Psoas muscle (tissue), 8 donors: ENCODE data around the gene ARHGAP15. TPM values are rescaled to one million over a fixed set of nuclear protein-coding genes. Genes with fewer than 3 reads are reported as not detected.

Experiments used
- ATAC-seq, 4 donors: fragments of 200-7000 bp; cut with Tn5 transposase; one replicate each; pipeline ENCODE4 v1.9.1; 2020; ENCODE audit warnings: moderate library complexity in 3 of 4, mild to moderate bottlenecking in 2 of 4
- DNase-seq, 2 donors: peaks; one replicate each; pipeline ENCODE4 v3.0.0-alpha.2; 2020
- H3K27ac ChIP-seq: fragments of 200-600 bp; one replicate; pipeline ENCODE4 v1.8.0; 2022
- H3K27me3 ChIP-seq, 3 donors: fragments of 200-600 bp in 1 of 3; one replicate each; pipeline versions ENCODE4 v1.6.1 to v1.8.0; 2013 to 2022; ENCODE audit warnings: low read length in 2 of 3, mild to moderate bottlenecking in 2 of 3, moderate library complexity in 1 of 3; ENCODE audit not compliant: insufficient read depth in 3 of 3
- H3K36me3 ChIP-seq, 2 donors: fragments of 200-600 bp in 1 of 2; one replicate each; pipeline versions ENCODE4 v1.6.1 to v1.8.0; 2013 to 2022; ENCODE audit warnings: low read depth in 1 of 2, mild to moderate bottlenecking in 1 of 2, moderate library complexity in 1 of 2; ENCODE audit not compliant: insufficient read depth in 1 of 2
- H3K4me1 ChIP-seq: fragments of 200-600 bp; one replicate; pipeline ENCODE4 v1.8.0; 2022
- H3K4me3 ChIP-seq: fragments of 200-600 bp; one replicate; pipeline ENCODE4 v1.8.0; 2022; ENCODE audit warnings: mild to moderate bottlenecking
- H3K9me3 ChIP-seq: fragments of 200-600 bp; one replicate; pipeline ENCODE4 v1.8.0; 2022
- CTCF ChIP-seq: fragments of 200-600 bp; IDR thresholded peaks from one replicate; pipeline ENCODE4 v1.8.0; 2022; ENCODE audit warnings: antibody characterized with exemption
- WGBS, 3 donors: extraction: QIAGEN DNeasy Blood & Tissue Kit; methylation state at CpG; one replicate each; pipeline versions ENCODE4 v1.1.6 to v1.1.7; 2013; 5-methylcytosine and 5-hydroxymethylcytosine counted together
- intact Hi-C, 2 donors: fragments of 100-400 bp; cut with DNase I; formaldehyde crosslinking; loops; one replicate each; pipeline versions ENCODE4 v1.11.0 to v1.14.2; 2022
- polyA plus RNA-seq, 3 donors: library from polyadenylated mRNA; stranded (reverse); fragments of 200-250 nt; gene quantifications; one replicate each; pipeline ENCODE4 v1.2.3, GENCODE V29; 2013
- total RNA-seq, 4 donors: library from RNA; stranded (reverse); fragmentation: NEBNext Ultra II Directional in 2 of 4; extraction: Animal tissue kit (Norgen Biotek cat#: 25700) in 2 of 4; gene quantifications; one replicate each; pipeline versions ENCODE4 v1.2.1 to v1.2.4, GENCODE V29; 2021 to 2023
- donor health status: healthy with polysubstance abuse.
- donor health status: DM: no; HTN: no; CAD: no; lungs with moderate emphysema.
- donor health status: Bipolar disorder and iron deficiency.
- donor health status: healthy.
- donor health status: DM: yes; HTN: yes; CAD: no.
- donor health status: DM: no; HTN: no; CAD: no.
- donor health status: DM: no; HTN: no; CAD: no.
- donor health status: DM: yes; HTN: yes; CAD: no.

The ARHGAP15 gene
- total and polyA plus RNA-seq, 7 donors = 0.49 to 3.1 (median 0.95) TPM

GRCh38 chr2:143740431-143740830 is 611.2 kb downstream of the ARHGAP15 start:
- 95 to 96% (median 96%) methylated on average over 5 of the region's 5 CpGs for WGBS, 3 donors
- no peak for TF ChIP-seq CTCF
- Histone ChIP-seq H3K4me3 (no peak overlapping the region), H3K9me3 (no peaks in the 10 kb centered on the region), H3K4me1 (peaks cover 5% of the 10 kb centered on the region), H3K27me3 (no peaks in the 10 kb centered on the region), H3K36me3 (no peaks in the 10 kb centered on the region), H3K27ac (no peak overlapping the region)
- DNase-seq (no peak), ATAC-seq (no peak)
- intact Hi-C loops = no loop called here

GRCh38 chr2:143741205-143741604 is 612.0 kb downstream of the ARHGAP15 start:
- peaks cover 5% of the 10 kb centered on the region for H3K4me1 ChIP-seq
- no peak overlapping the region for H3K27ac ChIP-seq
- intact Hi-C loops = no loop called here
- no peak for DNase-seq
- no peaks in the 10 kb centered on the region for H3K27me3 ChIP-seq
- H3K9me3 ChIP-seq = no peaks in the 10 kb centered on the region
- no peak for ATAC-seq
- no peaks in the 10 kb centered on the region for H3K36me3 ChIP-seq
- no peak overlapping the region for H3K4me3 ChIP-seq
- no peak for TF ChIP-seq CTCF

- 58 to 67% (median 65%) methylated on average over 5 of the region's 5 CpGs for WGBS, 3 donors
These were observed 613.4 kb downstream of the ARHGAP15 start for GRCh38 chr2:143742581-143742980.

GRCh38 chr2:143744114-143744513 is 614.9 kb downstream of the ARHGAP15 start:
- intact Hi-C loops = no loop called here
- WGBS, 3 donors = 97 to 100% (median 100%) methylated on average over 2 of the region's 2 CpGs

More at GRCh38 chr2:143742581-143742980, 613.4 kb downstream of the ARHGAP15 start:
- no peak for ATAC-seq
- H3K36me3 ChIP-seq = no peaks in the 10 kb centered on the region
- no peaks in the 10 kb centered on the region for H3K9me3 ChIP-seq
- intact Hi-C loops = no loop called here
- H3K4me1 ChIP-seq = peaks cover 5% of the 10 kb centered on the region
- H3K27me3 ChIP-seq = no peaks in the 10 kb centered on the region
- H3K4me3 ChIP-seq = no peak overlapping the region
- no peak for DNase-seq
- TF ChIP-seq CTCF = no peak
- no peak overlapping the region for H3K27ac ChIP-seq

More at GRCh38 chr2:143744114-143744513, 614.9 kb downstream of the ARHGAP15 start:
- no peak for ATAC-seq
- H3K4me3 ChIP-seq = no peak overlapping the region
- peaks cover 5% of the 10 kb centered on the region for H3K4me1 ChIP-seq
- H3K9me3 ChIP-seq = no peaks in the 10 kb centered on the region
- TF ChIP-seq CTCF = no peak
- no peak for DNase-seq
- no peaks in the 10 kb centered on the region for H3K27me3 ChIP-seq
- H3K27ac ChIP-seq = no peak overlapping the region
- H3K36me3 ChIP-seq = no peaks in the 10 kb centered on the region
